Vagina (tissue), 2 donors: Measurements from ENCODE around the gene CASZ1. TPM values are rescaled to one million over a fixed set of nuclear protein-coding genes. Genes with fewer than 3 reads are reported as not detected.

ENCODE experiments used
- DNase-seq, 2 donors: peaks; one replicate each; pipeline ENCODE4 v3.0.0-alpha.2; 2017; ENCODE audit errors: extremely low spot score in 2 of 2
- H3K27ac ChIP-seq: fragments of 200-600 bp; sonication (generic); one replicate; pipeline ENCODE4 v1.5.1; 2019
- H3K27me3 ChIP-seq: fragments of 200-600 bp; sonication (generic); one replicate; pipeline ENCODE4 v1.5.1; 2019
- H3K36me3 ChIP-seq, 2 donors: fragments of 200-600 bp; sonication (generic); one replicate each; pipeline ENCODE4 v1.5.1; 2017 to 2019
- H3K4me1 ChIP-seq: fragments of 200-600 bp; sonication (generic); one replicate; pipeline ENCODE4 v1.5.1; 2019
- H3K4me3 ChIP-seq, 2 donors: fragments of 200-600 bp; sonication (generic); 1 replicate in 1 of 2; 2 replicates in 1 of 2; pipeline ENCODE4 v1.5.1; 2016 to 2019
- H3K9me3 ChIP-seq: fragments of 200-600 bp; sonication (generic); one replicate; pipeline ENCODE4 v1.5.1; 2019
- CTCF ChIP-seq, 3 experiments: fragments of 450-650 bp in 2 of 3; fragments of 200-600 bp in 1 of 3; sonication (generic) in 1 of 3; IDR thresholded peaks; one replicate each; pipeline ENCODE4 v1.5.1; 2017 to 2019; ENCODE audit warnings: antibody characterized with exemption in 3 of 3, mild to moderate bottlenecking in 2 of 3, moderate library complexity in 2 of 3
- POLR2A ChIP-seq, 2 donors: fragments of 450-650 bp; IDR thresholded peaks; one replicate each; pipeline ENCODE4 v1.6.1; 2017; ENCODE audit warnings: antibody characterized with exemption in 2 of 2, mild to moderate bottlenecking in 2 of 2, moderate library complexity in 2 of 2
- POLR2AphosphoS5 ChIP-seq, 2 donors: sonication (generic); formaldehyde crosslinking; IDR thresholded peaks; one replicate each; pipeline ENCODE4 v1.9.0; 2017; ENCODE audit warnings: antibody characterized with exemption in 2 of 2, mild to moderate bottlenecking in 2 of 2, low read depth in 1 of 2; ENCODE audit not compliant: insufficient read depth in 1 of 2
- intact Hi-C: fragments of 100-400 bp; cut with DNase I; formaldehyde crosslinking; loops from one replicate; pipeline ENCODE4 v1.15.1; 2023
- total RNA-seq: library from RNA; depleted of rRNA; stranded (reverse); fragments of >200 nt; gene quantifications from one replicate; pipeline ENCODE4 v1.2.3, GENCODE V29; 2016

Gene CASZ1
- total RNA-seq, 1 donor from 2014 or later, result 30.7 TPM

- intact Hi-C loops, result no loop called here
- peaks cover 0 to 12% of the 10 kb centered on the region in 2 donors for H3K36me3 ChIP-seq
- H3K4me3 ChIP-seq, result no peak overlapping the region
- no peaks in the 10 kb centered on the region for H3K9me3 ChIP-seq
- TF ChIP-seq CTCF (IDR thresholded peaks at IDR 0.05) (no peak), POLR2A (IDR thresholded peaks at IDR 0.05) (no peak), POLR2AphosphoS5 (IDR thresholded peaks at IDR 0.05; ENCODE audit: insufficient read depth in 1 of 2, low read depth in 1 of 2) (no peak)
- no peak overlapping the region for H3K27ac ChIP-seq
- no peaks in the 10 kb centered on the region for H3K27me3 ChIP-seq
- no peak for DNase-seq
- H3K4me1 ChIP-seq, result no peaks in the 10 kb centered on the region
Observed at GRCh38 chr1:10651389-10651766, 145.1 kb downstream of the CASZ1 start.

- Histone ChIP-seq H3K27me3 (no peaks in the 10 kb centered on the region), H3K4me1 (no peaks in the 10 kb centered on the region), H3K4me3 (no peak overlapping the region), H3K36me3 (peaks cover 0 to 13% of the 10 kb centered on the region in 2 donors), H3K9me3 (no peaks in the 10 kb centered on the region), H3K27ac (no peak overlapping the region)
- TF ChIP-seq CTCF (IDR thresholded peaks at IDR 0.05) (no peak), POLR2A (IDR thresholded peaks at IDR 0.05) (no peak), POLR2AphosphoS5 (IDR thresholded peaks at IDR 0.05; ENCODE audit: insufficient read depth in 1 of 2, low read depth in 1 of 2) (no peak)
- intact Hi-C loops, result no loop called here
- DNase-seq, result no peak
Observed at GRCh38 chr1:10650556-10651388, 145.7 kb downstream of the CASZ1 start.

- Histone ChIP-seq H3K27me3 (no peaks in the 10 kb centered on the region), H3K9me3 (no peaks in the 10 kb centered on the region), H3K4me1 (no peaks in the 10 kb centered on the region), H3K27ac (no peak overlapping the region), H3K4me3 (no peak overlapping the region), H3K36me3 (peaks cover 0 to 13% of the 10 kb centered on the region in 2 donors)
- no peak for TF ChIP-seq POLR2A (IDR thresholded peaks at IDR 0.05)
- no peak for TF ChIP-seq POLR2AphosphoS5 (IDR thresholded peaks at IDR 0.05; ENCODE audit: insufficient read depth in 1 of 2, low read depth in 1 of 2)
- TF ChIP-seq CTCF (IDR thresholded peaks at IDR 0.05), result no peak
- intact Hi-C loops, result no loop called here
- no peak for DNase-seq
Observed at GRCh38 chr1:10649517-10650201, 146.8 kb downstream of the CASZ1 start.

- Histone ChIP-seq H3K4me1 (no peaks in the 10 kb centered on the region), H3K4me3 (no peak overlapping the region), H3K27ac (no peak overlapping the region), H3K9me3 (no peaks in the 10 kb centered on the region), H3K27me3 (no peaks in the 10 kb centered on the region), H3K36me3 (peaks cover 0 to 14% of the 10 kb centered on the region in 2 donors)
- TF ChIP-seq POLR2AphosphoS5 (IDR thresholded peaks at IDR 0.05; ENCODE audit: insufficient read depth in 1 of 2, low read depth in 1 of 2), result no peak
- TF ChIP-seq CTCF (IDR thresholded peaks at IDR 0.05), result no peak
- no peak for TF ChIP-seq POLR2A (IDR thresholded peaks at IDR 0.05)
- intact Hi-C loops, result no loop called here
- no peak for DNase-seq
Observed at GRCh38 chr1:10648689-10649516, 147.5 kb downstream of the CASZ1 start.
